T-helper 9 cell (primary cell): ENCODE measurements around the gene ARVCF.

Source experiments
- DNase-seq: peaks from one replicate; pipeline ENCODE4 v3.0.0-alpha.2; 2020

The ARVCF gene

DNA sequence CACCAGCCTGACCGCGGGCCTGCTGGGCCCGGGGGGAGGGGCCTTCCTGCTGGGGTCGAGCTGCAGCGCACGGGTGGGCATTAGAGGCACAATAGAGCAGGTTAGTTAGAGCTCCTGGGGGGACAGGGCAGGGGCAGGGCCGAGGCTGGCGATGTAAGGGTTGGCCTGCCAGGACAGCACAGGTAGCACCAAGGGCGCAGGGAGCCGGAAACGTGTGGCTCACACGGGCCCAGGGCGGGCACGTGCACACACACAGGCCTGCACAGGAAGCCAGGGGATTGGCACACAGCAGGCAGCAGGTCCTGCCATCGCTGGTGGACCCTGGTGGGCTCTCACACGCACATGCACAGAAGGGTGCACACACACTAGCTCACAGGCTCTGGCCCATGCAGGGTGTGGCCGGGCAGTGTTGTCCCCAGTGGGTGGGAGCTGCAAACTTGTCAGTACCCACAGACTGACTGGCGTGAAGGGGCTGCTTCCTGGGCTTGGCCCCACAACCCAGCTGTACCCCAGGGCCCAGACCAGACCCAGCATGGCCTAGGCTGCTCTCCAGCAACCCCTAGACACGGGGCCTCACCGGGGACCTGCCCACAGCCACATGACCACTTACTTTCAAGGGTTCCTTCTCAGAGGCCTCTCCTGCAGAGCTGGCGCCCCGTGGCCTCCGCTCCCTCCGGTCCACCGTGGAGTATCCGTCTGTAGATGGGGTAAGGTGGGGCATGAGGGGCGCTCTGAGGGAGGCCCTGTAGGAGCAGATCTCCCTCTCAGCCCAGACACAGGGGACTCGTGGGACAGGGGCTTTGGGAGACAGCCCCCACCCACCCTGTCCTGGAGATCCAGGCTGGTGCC is 45.1 kb downstream of the ARVCF start:
- DNase-seq, result no peak

- DNase-seq, result peak; percentile 78
Measured at GRCh38 chr22:19970479-19971275, 45.9 kb downstream of the ARVCF start.

DNA sequence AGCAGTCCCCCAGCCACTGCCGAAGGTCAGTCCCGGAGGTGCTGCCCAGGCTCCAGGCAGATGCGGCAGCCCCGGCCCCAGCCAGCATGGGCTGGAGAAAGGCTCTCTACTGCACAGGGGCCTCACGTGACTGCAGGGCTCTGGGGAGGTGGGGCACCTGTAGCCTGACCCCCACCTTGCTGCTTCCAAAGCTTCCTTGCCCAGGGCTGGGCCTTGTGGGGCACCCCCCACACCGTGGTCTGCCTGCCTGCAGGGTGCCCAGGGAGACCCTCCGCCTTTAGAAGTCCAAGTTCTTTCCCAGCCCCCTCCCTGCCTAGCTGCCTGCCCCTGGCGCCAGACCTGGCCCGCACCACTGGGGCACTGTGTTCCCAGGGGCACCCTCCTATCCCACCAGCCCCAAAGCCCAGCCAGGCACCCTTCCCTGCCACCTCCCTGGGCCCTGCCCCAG is 46.6 kb downstream of the ARVCF start:
- no peak for DNase-seq

DNA sequence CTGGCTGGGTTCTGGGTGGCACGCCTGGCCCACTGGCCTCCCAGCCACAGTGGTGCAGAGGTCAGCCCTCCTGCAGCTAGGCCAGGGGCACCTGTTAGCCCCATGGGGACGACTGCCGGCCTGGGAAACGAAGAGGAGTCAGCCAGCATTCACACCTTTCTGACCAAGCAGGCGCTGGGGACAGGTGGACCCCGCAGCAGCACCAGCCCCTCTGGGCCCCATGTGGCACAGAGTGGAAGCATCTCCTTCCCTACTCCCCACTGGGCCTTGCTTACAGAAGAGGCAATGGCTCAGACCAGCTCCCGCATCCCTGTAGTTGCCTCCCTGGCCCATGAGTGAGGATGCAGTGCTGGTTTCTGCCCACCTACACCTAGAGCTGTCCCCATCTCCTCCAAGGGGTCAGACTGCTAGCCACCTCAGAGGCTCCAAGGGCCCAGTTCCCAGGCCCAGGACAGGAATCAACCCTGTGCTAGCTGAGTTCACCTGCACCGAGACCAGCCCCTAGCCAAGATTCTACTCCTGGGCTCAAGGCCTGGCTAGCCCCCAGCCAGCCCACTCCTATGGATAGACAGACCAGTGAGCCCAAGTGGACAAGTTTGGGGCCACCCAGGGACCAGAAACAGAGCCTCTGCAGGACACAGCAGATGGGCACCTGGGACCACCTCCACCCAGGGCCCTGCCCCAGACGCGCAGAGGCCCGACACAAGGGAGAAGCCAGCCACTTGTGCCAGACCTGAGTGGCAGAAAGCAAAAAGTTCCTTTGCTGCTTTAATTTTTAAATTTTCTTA is 47.3 kb downstream of the ARVCF start:
- DNase-seq, result no peak

- no peak for DNase-seq
Measured at GRCh38 chr22:19968450-19968891, 48.2 kb downstream of the ARVCF start.

DNA sequence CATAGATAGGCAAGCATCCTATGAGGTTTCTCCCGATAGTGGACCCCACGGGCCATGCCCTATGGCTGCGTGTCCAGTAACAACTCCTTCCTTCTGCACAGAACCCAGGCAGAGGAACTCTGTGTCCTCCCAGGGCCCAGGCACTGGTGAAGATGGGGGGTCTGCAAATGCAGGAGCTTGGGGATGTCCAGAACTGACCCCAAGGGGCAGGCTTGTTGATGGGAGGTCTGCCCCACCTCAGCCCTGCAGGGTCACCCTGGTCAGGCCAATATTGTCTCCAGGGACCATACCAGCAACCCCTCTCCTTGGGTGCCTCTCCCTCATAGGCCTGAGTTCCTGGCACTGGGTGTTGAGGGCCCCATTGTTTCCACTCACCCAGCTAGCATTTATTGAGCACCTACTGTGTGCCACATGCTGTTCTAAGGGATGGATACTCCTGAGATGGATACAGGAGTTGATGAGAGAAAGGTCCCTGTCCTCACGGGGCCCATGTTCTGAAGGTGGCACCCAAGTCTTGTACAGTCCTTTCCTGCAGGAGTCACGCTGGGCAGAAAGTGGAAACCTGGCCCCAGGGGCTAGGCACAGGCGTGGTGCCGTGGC is 48.7 kb downstream of the ARVCF start:
- DNase-seq, result no peak

DNA sequence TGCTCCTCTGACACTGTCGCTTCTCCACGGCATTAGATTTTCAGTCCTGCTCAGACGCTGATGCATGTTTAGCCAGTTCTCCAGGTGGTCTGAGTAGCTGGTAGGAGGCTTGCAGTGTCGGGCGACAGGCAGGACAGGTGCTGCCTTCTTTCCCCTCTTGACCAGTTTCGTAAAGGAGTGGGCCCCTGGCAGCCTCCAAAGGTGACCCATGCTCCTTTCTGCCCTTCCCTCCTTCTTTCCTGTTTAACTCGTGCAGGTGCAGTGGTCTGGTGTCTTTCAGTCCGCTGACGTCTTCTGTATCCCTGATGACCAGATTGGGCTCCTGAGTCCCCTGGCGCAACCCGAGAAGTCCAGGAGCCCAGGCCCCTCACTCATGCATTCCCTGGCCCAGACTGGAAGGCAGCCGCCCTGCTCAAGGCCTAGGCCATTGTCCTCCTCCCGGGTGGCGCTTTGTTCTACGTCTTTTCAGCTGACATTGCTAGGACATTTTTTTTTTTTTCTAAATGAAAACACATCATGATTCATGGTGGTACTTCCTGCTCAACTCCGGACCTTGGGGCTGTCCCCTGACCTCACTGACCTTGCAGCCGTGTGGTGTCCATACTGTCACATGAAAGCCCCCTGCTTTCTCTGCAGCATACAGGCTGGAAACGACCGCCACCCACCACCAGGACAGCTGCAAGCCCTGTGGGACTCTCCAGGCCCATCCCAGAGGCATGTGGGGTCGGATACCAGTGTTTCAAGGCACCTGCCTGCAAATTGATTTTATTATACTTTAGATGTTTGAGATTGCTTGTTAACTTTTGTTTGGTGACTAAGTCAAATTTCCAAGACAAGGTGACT is 49.5 kb downstream of the ARVCF start:
- no peak for DNase-seq

DNA sequence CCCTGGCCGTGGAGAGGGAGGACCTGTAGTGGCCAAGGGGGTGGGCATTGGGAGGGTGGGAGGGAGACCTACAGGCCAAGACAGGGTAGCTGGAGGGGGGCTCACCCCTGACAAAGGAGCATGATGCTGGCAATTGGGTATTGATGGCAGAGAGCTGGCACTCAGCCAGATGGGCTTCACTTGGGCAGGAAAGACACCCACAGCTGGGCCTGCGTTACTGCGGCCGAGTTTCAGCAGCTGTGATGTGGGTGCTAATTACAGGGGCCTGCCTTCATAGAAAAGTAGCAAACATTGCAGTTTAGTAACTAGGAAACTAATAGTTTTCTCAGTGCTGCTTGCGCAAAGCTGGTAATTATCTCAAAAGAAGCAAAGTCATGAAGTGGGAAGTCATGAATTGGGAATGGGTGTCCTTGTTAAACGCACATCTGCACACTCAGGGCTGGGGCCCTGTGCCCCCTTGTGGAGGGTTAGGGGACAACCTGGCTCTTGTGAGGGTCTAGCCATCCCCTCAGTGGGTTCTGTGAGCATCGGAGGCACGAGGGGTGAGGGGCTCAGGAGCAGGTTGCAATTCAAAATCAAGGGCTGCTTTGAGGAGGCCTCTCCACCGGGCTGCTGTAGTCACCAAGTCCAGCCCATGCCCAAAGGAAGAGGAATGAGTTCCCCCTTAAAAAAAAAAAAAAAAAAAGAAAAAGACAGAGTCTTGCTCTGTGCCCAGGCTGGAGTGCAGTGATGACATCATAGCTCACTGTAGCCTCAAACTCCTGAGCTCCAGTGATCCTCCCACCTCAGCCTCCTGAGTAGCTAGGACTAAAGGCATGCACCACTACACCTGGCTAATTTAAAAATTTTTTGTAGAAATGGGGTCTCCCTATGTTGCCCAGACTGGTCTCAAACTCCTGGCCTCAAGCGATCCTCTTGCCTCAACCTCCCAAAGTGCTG is 50.6 kb downstream of the ARVCF start:
- no peak for DNase-seq

DNA sequence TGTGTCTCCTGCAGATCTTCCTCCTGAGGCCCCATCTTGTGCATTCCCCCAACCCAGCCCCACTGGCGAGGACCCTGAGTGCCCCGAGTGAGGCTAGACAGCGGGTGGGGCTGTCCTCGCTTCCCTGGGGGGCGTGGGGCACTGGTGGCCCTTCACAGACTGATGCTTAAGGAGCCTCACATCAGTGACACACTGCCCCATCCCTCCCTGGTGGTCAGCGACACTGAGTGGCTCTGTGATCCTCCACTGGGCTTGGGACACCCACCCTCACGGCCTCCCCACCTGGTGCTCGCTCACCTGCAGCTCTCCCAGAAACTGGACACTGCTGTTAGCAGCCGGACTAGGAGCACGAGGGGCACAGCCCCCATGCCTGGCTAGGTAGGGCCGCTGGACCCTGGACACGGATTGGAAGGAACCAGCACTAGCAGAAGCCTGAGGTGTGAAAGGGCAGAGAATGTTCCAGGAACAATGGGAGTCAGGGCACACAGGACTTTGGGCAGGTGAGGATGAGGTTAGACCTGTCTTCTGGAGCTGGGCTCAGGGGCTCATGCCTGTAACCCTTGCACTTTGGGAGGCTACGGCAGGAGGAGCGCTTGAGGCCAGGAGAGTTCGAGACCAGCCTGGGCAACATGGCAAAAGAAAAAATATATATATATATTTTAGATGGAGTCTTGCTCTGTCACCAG is 51.8 kb downstream of the ARVCF start:
- no peak for DNase-seq

DNA sequence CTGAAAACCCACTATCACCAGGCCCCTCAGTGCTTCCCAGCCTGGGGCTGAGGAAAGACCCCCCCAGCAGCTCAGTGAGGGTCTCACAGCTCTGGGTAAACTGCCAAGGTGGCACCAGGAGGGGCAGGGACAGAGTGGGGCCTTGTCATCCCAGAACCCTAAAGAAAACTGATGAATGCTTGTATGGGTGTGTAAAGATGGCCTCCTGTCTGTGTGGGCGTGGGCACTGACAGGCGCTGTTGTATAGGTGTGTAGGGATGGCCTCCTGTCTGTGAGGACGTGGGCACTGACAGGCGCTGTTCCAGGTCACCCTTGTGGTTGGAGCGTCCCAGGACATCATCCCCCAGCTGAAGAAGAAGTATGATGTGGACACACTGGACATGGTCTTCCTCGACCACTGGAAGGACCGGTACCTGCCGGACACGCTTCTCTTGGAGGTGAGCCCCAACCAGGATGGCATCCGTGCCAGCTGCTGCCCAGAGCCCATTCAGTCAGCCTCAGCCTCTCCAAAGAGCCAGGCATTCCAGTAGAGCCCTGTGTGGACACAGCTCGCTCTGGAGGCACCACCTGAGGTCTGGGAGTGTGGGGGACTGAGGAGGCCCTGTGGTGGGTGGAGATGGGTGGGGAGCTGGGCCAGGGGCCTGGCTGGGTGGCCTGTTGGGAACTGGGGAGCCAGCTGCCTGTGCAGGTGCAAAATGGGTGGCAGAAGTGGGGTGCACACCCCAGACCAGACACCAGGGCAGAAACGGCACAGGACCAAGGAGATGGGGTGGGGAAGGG is 52.6 kb downstream of the ARVCF start:
- no peak for DNase-seq

GRCh38 chr22:19962909-19963806 is 53.5 kb downstream of the ARVCF start:
- DNase-seq, result no peak

- peak; percentile 28 for DNase-seq
Measured at GRCh38 chr22:19962246-19962908, 54.2 kb downstream of the ARVCF start.

DNA sequence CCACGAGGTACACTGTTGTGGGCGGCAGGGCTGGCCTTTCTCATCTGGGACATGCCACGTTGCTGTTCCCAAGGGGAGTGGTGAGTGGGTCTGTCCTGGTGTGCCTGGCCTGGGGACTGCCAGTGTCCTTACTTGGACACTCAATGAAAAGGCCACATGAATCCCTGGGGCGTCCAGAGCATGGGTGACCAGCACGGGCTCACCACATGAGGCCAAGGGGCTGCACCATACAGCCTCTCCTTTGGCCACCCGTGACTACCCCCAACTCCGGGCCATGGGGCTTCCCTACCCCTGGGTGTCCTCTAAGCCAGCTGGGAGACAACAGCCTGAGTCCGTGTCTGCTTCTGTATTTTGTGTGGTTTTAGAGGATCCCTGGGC is 54.8 kb downstream of the ARVCF start:
- no peak for DNase-seq

GRCh38 chr22:19961201-19961580 is 55.4 kb downstream of the ARVCF start:
- no peak for DNase-seq

DNA sequence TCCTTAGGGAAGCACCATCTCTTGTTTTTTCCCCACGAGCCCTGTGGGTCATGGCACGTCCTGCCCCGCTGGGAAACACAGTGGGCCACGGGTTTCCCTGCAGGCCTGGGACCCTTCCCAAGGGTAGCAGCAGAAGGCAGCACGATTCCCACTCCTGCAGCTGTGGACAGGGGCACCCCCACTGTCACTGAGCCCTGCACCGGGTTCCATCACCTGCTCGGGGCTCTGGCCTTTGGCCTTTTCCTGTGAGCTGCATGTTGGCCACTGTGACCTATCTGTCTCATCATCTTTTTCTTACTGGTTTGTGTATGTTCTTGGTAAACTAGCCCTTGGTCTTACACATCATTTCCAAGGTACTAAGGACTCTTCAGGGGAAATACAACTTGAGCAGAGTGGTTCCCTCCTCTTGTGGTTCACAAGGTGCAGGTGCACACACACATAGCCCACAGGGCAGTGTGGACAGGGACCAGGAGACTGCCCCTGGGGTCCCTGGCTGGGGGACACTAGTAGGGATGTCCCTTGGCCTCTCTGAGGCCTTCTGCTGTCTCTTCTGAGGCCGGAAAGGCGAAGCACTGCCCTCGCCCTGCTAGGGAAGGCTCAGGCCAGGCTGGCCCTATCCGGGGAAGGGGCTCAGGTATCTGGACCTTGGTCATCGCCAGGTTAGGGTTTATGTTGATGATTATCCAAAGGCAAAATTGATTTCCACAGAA is 56.0 kb downstream of the ARVCF start:
- no peak for DNase-seq

DNA sequence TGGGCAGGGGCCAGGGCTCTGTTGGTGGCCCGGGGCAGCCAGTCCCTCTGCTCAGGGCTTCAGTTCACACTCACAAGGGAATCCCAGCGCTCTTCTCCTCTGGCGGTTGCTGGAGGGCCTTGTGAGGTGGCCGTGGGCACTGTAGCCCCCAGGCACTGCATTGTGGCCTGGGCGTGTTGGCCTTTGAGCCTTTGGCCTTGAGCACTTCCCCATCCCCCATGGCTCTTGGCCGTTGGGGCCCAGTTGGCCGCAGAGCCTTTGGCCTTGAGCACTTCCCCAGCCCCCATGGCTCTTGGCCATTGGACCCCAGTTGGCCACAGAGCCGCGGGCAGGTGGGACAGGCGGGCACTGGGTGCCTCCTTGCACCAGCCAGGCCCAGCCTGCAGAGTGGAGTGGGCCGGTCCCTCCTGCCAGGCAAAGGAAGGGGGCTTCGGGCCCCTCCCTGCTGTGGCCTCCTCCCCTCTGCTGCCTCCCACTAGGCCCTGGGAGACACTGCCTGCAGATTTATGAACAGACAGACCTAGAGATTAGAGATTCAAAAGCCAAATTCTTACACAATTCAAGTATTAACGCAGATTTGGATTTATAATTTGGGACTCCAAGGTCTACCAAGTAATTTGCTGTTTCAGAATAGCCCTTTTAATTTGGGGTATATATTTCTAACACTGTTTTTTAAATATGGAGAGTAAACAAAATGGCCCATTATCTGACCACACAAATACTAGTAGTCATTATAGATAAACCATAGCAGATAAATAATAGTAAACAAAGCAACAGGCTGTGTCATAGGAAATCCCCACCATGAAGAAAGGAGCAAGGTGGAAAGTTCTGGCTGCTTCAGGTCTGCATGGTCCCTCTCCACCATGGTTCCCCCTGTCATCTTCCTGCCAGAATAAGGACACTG is 56.8 kb downstream of the ARVCF start:
- no peak for DNase-seq
